ENCODE data around the gene ZXDC. TPM values are rescaled to one million over a fixed set of nuclear protein-coding genes. Genes with fewer than 3 reads are reported as not detected.
A peak's percentile ranks its signal among the peaks of the same experiment; 100 is the strongest.

The ZXDC gene
- total and polyA plus RNA-seq, 9 of the 15 experiments (the other 6 are each of a cell fraction or from before 2014, with no cell fraction given): 0.59 to 13.4 (median 7.3) TPM

DNA sequence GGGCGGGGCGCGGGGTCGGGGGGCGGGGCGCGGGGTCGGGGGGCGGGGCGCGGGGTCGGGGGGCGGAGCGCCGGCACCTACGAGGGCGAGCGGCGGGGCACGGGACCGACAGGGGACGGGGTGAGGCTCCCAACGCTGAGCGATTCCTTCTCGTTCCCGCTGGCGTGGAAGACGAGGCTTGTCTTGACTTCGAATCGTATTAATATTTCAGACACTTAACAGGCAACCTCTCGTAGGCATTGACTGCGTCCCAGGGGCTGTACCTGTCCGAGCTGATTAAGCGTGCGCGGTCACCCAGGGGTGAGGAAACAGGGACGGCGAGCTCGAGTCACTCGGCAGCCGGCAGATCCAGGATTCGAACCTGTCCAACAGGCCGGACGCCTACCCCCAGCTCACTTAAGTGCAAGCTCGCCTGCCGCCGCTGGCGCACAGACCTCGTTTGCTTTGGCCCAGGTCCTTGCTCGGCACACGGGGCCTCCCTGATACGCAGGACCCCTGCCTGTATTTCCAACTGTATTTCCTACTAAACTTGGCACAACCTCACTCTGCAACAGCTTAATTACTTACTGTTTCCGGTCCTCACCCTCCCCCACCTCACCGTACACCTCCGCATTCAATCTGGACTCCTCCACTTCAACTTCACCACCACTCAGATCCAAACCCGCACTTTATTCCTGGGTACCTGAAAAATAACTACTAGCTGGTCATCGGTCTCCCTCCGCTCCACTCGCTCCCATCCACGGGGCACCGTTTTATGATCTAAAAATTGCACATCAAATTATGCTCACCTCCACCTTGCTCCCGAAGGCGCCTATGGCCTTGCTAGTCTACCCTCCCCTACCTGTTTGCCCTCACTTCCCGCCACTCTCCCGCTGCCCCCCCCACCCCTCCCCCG, 722 bp upstream of the ZXDC start (continued):
- TF ChIP-seq, protein P1, sequence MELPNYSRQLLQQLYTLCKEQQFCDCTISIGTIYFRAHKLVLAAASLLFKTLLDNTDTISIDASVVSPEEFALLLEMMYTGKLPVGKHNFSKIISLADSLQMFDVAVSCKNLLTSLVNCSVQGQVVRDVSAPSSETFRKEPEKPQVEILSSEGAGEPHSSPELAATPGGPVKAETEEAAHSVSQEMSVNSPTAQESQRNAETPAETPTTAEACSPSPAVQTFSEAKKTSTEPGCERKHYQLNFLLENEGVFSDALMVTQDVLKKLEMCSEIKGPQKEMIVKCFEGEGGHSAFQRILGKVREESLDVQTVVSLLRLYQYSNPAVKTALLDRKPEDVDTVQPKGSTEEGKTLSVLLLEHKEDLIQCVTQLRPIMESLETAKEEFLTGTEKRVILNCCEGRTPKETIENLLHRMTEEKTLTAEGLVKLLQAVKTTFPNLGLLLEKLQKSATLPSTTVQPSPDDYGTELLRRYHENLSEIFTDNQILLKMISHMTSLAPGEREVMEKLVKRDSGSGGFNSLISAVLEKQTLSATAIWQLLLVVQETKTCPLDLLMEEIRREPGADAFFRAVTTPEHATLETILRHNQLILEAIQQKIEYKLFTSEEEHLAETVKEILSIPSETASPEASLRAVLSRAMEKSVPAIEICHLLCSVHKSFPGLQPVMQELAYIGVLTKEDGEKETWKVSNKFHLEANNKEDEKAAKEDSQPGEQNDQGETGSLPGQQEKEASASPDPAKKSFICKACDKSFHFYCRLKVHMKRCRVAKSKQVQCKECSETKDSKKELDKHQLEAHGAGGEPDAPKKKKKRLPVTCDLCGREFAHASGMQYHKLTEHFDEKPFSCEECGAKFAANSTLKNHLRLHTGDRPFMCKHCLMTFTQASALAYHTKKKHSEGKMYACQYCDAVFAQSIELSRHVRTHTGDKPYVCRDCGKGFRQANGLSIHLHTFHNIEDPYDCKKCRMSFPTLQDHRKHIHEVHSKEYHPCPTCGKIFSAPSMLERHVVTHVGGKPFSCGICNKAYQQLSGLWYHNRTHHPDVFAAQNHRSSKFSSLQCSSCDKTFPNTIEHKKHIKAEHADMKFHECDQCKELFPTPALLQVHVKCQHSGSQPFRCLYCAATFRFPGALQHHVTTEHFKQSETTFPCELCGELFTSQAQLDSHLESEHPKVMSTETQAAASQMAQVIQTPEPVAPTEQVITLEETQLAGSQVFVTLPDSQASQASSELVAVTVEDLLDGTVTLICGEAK (IDR thresholded peaks at IDR 0.05): peak; percentile 38; the same call in 1 of the 2 replicates
- TF ChIP-seq, protein P1 (CRISPR knock-in tag; IDR thresholded peaks at IDR 0.05): no peak
- TF ChIP-seq NR2C2 (CRISPR knock-in tag; IDR thresholded peaks at IDR 0.05): no peak
- TF ChIP-seq NR2C2 (tag; IDR thresholded peaks at IDR 0.05): peak; percentile 92
- TF ChIP-seq, protein P2, sequence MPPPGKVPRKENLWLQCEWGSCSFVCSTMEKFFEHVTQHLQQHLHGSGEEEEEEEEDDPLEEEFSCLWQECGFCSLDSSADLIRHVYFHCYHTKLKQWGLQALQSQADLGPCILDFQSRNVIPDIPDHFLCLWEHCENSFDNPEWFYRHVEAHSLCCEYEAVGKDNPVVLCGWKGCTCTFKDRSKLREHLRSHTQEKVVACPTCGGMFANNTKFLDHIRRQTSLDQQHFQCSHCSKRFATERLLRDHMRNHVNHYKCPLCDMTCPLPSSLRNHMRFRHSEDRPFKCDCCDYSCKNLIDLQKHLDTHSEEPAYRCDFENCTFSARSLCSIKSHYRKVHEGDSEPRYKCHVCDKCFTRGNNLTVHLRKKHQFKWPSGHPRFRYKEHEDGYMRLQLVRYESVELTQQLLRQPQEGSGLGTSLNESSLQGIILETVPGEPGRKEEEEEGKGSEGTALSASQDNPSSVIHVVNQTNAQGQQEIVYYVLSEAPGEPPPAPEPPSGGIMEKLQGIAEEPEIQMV (tag; conservative IDR thresholded peaks at IDR 0.05; ENCODE audit: low read depth): no peak
- TF ChIP-seq PHF8 (IDR thresholded peaks at IDR 0.05; ENCODE audit: borderline replicate concordance, low read length): peak; percentile 59; the same call in 1 of the 2 replicates
- peak; percentile 63; the same call in 1 of the 2 replicates for TF ChIP-seq ZFX (CRISPR knock-in tag; IDR thresholded peaks at IDR 0.05)
- TF ChIP-seq, protein P3, sequence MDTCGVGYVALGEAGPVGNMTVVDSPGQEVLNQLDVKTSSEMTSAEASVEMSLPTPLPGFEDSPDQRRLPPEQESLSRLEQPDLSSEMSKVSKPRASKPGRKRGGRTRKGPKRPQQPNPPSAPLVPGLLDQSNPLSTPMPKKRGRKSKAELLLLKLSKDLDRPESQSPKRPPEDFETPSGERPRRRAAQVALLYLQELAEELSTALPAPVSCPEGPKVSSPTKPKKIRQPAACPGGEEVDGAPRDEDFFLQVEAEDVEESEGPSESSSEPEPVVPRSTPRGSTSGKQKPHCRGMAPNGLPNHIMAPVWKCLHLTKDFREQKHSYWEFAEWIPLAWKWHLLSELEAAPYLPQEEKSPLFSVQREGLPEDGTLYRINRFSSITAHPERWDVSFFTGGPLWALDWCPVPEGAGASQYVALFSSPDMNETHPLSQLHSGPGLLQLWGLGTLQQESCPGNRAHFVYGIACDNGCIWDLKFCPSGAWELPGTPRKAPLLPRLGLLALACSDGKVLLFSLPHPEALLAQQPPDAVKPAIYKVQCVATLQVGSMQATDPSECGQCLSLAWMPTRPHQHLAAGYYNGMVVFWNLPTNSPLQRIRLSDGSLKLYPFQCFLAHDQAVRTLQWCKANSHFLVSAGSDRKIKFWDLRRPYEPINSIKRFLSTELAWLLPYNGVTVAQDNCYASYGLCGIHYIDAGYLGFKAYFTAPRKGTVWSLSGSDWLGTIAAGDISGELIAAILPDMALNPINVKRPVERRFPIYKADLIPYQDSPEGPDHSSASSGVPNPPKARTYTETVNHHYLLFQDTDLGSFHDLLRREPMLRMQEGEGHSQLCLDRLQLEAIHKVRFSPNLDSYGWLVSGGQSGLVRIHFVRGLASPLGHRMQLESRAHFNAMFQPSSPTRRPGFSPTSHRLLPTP (IDR thresholded peaks at IDR 0.05; ENCODE audit: borderline replicate concordance, extremely low read depth, insufficient read length): peak; percentile 46
- TF ChIP-seq SMARCE1 (IDR thresholded peaks at IDR 0.05): peak; percentile 45; the same call in 1 of the 2 replicates
